Rectal smooth muscle tissue (tissue), 1 donor: ENCODE data around the gene COL23A1.

Experiments
- H3K27ac ChIP-seq: one replicate; pipeline ENCODE4 v1.7.0; 2013; ENCODE audit warnings: low read depth, low read length, inconsistent platforms
- H3K27me3 ChIP-seq: one replicate; pipeline ENCODE4 v1.7.0; 2013; ENCODE audit warnings: low read length; ENCODE audit not compliant: control insufficient read depth, insufficient read depth
- H3K36me3 ChIP-seq: one replicate; pipeline ENCODE4 v1.7.0; 2013; ENCODE audit warnings: low read length; ENCODE audit not compliant: control insufficient read depth, insufficient read depth
- H3K4me1 ChIP-seq: one replicate; pipeline ENCODE4 v1.7.0; 2013; ENCODE audit warnings: low read length; ENCODE audit not compliant: control insufficient read depth, insufficient read depth
- H3K4me3 ChIP-seq: one replicate; pipeline ENCODE4 v1.7.0; 2013; ENCODE audit warnings: low read length
- H3K9ac ChIP-seq: one replicate; pipeline ENCODE4 v1.7.0; 2013; ENCODE audit warnings: low read length

COL23A1 gene

GRCh38 chr5:178293400-178293799 is 296.8 kb downstream of the COL23A1 start:
- Histone ChIP-seq H3K4me1 (no peaks in the 10 kb centered on the region), H3K27me3 (no peaks in the 10 kb centered on the region), H3K27ac (no peak overlapping the region), H3K4me3 (no peak overlapping the region), H3K36me3 (no peaks in the 10 kb centered on the region), H3K9ac (no peak overlapping the region)

DNA sequence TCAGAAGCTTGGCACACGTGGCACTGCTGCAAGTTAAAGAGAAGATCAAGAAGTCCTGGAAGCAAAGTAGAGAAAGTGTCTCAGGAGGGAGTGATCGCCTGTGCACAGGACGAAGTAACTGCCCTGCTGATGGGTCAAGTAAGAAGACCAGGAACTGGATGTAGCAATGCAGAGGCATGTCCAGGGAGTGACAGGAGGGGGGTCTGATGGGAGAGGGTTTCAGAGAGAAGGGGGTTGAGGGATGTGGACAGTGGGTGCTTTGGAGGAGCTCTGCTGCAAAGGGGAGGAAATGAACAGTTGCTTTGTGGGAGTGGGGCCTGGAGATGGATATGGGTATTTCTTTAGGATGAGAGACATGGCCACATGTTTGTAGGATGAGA is 297.4 kb downstream of the COL23A1 start:
- no peak overlapping the region for H3K27ac ChIP-seq
- no peak overlapping the region for H3K9ac ChIP-seq
- no peak overlapping the region for H3K4me3 ChIP-seq
- H3K4me1 ChIP-seq = no peaks in the 10 kb centered on the region
- H3K27me3 ChIP-seq = no peaks in the 10 kb centered on the region
- H3K36me3 ChIP-seq = no peaks in the 10 kb centered on the region

DNA sequence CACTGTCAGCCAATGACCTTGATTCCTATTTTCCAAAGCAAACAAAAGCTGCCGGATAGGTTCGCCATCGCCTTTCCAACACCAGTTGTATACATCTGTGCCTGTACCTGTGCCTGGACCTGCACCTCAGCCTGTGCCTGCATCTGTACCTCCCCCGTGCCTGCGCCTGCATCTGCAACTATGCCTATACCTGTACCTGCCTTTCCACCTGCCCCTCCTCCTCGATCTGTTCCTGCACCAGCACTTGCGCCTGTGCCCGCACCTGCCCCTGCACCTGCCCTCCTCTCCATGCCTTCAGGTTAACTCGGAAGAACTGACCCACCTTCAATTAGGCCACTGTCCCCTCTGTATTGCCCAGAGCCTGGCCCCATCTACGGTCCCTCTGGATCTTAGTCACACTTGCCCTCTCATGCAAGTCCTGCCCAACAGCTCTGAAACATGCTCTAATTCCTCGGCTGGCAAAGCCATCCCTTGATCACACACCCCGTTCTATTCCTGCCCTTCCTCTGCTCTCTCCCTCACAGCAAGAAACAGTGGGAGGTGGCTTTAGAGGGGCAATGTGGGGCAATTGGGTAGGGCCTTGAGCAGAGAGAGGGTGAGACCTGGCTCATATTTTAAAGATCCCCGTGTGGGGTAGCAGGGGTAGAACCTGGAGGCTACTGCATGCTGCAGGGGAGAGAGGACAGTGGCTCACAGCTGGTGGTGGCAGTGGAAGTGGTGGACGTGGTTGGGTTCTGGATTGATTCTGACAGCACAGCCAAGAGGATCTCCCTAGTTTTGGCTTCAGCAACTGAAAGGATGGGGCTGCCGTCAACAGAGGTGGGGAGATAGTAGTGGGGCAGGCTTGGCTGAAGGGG is 298.0 kb downstream of the COL23A1 start:
- Histone ChIP-seq H3K4me3 (no peak overlapping the region), H3K4me1 (no peaks in the 10 kb centered on the region), H3K9ac (no peak overlapping the region), H3K27ac (no peak overlapping the region), H3K27me3 (no peaks in the 10 kb centered on the region), H3K36me3 (no peaks in the 10 kb centered on the region)

GRCh38 chr5:178291161-178291561 is 299.0 kb downstream of the COL23A1 start:
- Histone ChIP-seq H3K27me3 (no peaks in the 10 kb centered on the region), H3K36me3 (no peaks in the 10 kb centered on the region), H3K4me3 (no peak overlapping the region), H3K27ac (no peak overlapping the region), H3K9ac (no peak overlapping the region), H3K4me1 (no peaks in the 10 kb centered on the region)

DNA sequence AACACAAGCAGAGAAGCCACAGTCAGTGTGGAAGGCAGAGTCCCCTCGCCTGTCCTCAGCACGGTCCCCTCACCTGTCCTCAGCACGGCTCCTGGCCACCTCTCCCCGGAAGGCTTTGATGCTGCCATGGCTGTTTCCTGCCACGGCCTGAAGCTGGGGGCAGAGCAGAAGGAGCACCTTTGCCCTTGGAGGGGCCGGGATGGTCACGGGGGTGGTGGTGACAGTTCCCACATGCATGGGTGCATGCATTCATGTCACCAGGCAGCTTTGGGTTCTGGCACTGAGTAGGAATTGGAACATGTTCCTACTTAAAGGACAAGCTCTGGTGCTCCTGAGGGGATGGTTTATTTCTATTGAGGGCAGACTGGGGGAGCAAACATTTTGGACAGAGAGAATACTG is 299.8 kb downstream of the COL23A1 start:
- no peaks in the 10 kb centered on the region for H3K36me3 ChIP-seq
- no peak overlapping the region for H3K9ac ChIP-seq
- H3K27me3 ChIP-seq = no peaks in the 10 kb centered on the region
- no peak overlapping the region for H3K4me3 ChIP-seq
- no peak overlapping the region for H3K27ac ChIP-seq
- no peaks in the 10 kb centered on the region for H3K4me1 ChIP-seq

DNA sequence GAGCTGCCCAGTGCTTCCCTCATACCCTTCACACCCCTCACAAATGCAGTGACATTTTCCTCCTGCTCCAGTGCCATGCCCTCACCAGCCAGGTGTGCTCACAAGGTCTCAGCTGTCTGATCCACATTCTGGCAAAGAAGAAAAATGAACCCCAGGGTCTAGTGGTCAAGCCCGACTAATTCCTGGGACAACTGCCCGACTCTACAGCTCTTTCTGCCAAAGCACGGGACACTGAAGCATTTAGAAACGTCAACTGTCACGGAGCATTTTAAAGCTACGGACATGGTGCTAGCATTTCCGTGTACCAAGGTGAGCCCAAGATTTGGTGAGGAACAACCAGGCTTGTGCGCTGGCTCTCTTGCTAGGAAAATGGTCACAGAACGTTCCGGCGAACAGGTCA is 300.8 kb downstream of the COL23A1 start:
- H3K27me3 ChIP-seq = no peaks in the 10 kb centered on the region
- H3K9ac ChIP-seq = no peak overlapping the region
- no peak overlapping the region for H3K4me3 ChIP-seq
- no peak overlapping the region for H3K27ac ChIP-seq
- no peaks in the 10 kb centered on the region for H3K36me3 ChIP-seq
- H3K4me1 ChIP-seq = no peaks in the 10 kb centered on the region

DNA sequence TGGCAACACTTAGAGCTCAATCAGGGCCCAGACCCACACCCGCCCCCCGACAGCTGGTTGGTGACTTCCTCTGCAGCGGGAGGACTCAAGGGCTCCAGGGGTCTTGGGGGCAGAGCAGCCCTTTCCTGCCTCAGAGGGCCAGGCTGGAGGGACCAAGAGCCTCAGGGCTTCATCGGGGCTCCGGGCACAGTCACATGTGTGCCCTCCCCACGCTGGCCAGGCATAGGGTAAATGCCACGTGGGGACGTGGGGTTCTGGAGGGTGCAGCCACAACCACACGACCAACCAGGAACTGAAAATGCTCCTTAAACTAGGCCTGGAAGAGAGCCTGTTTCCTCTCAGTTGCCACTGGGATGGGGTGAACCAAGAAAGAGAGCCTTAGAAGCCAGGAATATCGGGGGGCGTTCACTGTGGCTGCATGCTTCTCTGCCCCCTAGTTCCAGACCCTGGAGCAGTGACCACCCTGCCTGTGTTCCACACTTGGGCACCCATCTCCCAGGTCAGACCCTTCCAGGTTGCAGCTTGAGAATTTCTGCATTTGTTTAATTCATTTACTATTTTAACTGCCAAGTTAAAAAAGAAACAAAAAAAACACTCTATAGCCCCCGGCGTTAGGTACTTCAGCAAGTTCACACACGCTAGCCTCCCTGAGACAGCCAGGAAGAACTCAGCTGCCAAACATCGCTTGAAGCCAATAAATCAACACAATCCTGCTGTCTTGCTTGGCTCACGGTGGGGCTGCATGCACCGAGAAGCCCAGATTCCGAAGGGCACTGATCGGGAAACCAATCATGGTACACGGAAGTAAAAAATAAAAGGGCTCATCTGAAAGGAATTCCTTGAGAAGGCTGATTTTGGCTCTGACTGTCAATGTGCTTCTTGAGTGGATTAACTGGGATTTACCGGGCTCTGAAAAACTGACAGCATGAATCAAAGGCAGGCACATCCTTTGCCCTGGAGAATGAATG is 301.5 kb downstream of the COL23A1 start:
- Histone ChIP-seq H3K36me3 (no peaks in the 10 kb centered on the region), H3K4me1 (no peaks in the 10 kb centered on the region), H3K4me3 (no peak overlapping the region), H3K27me3 (no peaks in the 10 kb centered on the region), H3K27ac (no peak overlapping the region), H3K9ac (no peak overlapping the region)

DNA sequence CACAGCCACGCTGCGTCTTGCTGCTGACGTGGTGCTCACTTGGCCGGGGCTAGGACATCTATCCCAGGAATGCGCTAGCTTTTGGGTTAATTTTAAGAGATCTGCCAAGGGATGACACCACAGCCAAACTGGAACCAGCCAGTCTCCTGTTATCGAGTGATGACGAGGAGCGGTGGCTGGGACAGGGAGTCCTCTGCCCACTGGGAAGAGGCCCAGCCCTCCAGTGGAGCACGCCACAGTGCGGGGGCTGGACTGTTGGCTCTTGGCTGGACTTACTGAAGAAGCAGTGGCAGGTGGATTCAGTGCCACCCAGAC is 302.4 kb downstream of the COL23A1 start:
- Histone ChIP-seq H3K9ac (no peak overlapping the region), H3K36me3 (no peaks in the 10 kb centered on the region), H3K27me3 (no peaks in the 10 kb centered on the region), H3K4me1 (no peaks in the 10 kb centered on the region), H3K27ac (no peak overlapping the region), H3K4me3 (no peak overlapping the region)

GRCh38 chr5:178287091-178287790 is 303.0 kb downstream of the COL23A1 start:
- Histone ChIP-seq H3K27me3 (no peaks in the 10 kb centered on the region), H3K27ac (no peak overlapping the region), H3K36me3 (no peaks in the 10 kb centered on the region)

DNA sequence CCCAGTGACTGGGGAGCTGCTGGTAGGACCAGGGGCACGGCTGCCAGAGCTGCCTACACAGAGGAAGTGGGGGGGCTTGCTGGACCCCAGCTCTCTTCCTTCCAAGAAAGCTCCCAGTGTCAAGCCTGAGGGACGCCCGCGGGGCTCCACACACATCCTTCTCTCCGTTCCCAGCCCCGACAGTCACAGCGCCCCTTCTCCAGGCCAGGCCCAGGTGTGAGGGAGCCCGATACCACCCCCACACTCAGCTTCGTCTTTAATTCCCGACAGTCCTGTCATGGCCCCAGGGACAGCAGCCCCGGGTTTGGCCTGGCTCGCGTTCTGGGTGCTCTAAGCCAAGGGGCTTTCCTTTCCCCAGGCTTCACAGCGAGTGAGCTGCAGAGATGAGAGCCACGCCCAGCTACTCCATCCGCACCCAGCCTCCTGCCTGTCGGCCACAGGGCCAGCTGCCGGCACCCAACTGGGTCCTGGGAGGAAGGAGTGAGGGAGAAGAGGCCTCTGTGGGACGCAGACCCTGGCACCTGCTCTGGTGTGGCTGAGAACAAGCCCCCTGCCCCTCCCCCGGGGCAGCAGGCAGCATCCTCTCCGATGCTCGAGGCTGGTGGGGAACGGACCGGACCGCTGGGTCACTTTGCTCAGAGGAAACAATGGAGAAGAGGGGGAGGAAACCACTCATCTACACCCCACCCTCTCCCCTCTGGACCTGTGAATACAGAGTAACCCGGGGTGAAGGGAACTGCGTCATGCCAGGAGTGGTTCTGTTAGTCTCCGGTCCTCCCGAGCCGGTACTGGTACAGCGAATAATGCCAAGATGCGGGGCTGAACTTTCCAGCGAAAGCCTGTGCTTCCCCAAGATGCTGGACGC is 303.7 kb downstream of the COL23A1 start:
- no peaks in the 10 kb centered on the region for H3K36me3 ChIP-seq
- H3K27ac ChIP-seq = no peak overlapping the region
- H3K9ac ChIP-seq = no peak overlapping the region
- no peak overlapping the region for H3K4me3 ChIP-seq
- H3K4me1 ChIP-seq = no peaks in the 10 kb centered on the region
- no peaks in the 10 kb centered on the region for H3K27me3 ChIP-seq

More at GRCh38 chr5:178287091-178287790, 303.0 kb downstream of the COL23A1 start:
- H3K4me3 ChIP-seq = no peak overlapping the region
- H3K4me1 ChIP-seq = no peaks in the 10 kb centered on the region
- no peak overlapping the region for H3K9ac ChIP-seq

- Histone ChIP-seq H3K9ac (no peak overlapping the region), H3K27me3 (no peaks in the 10 kb centered on the region), H3K4me3 (no peak overlapping the region), H3K36me3 (no peaks in the 10 kb centered on the region), H3K27ac (no peak overlapping the region), H3K4me1 (no peaks in the 10 kb centered on the region)
Observed at GRCh38 chr5:178285399-178286225, 304.6 kb downstream of the COL23A1 start.
